ENCODE results near the gene CEP112.

CEP112 gene

GRCh38 chr17:66215529-66215911 lies 23.6 kb upstream of the CEP112 start:
- ChIA-PET CTCF (no interaction called here), POLR2A (interaction anchor here (1.0 kb wide), 1 partner anchor 28 kb away, joined by 3 read pairs; no protein-coding TSS in a partner anchor)

GRCh38 chr17:66214884-66215528 lies 23.1 kb upstream of the CEP112 start:
- DNase-seq (ENCODE audit: extremely low spot score) = no peak
- no peak for TF ChIP-seq FOXM1 (IDR thresholded peaks at IDR 0.05; ENCODE audit: borderline replicate concordance)
- TF ChIP-seq NFRKB (IDR thresholded peaks at IDR 0.05) = no peak
- no peak for TF ChIP-seq ELF4 (IDR thresholded peaks at IDR 0.05)
- TF ChIP-seq SP1 (IDR thresholded peaks at IDR 0.05) = no peak
- TF ChIP-seq SUZ12 (IDR thresholded peaks at IDR 0.05) = no peak
- no peak for TF ChIP-seq ARNT (IDR thresholded peaks at IDR 0.05)
- TF ChIP-seq L3MBTL2 (conservative IDR thresholded peaks at IDR 0.05) = no peak
- no peak for TF ChIP-seq PKNOX1 (IDR thresholded peaks at IDR 0.05)
- no peak for TF ChIP-seq ZNF384 (IDR thresholded peaks at IDR 0.05)
- no peak for TF ChIP-seq FOXK2 (IDR thresholded peaks at IDR 0.05)
- no peak for TF ChIP-seq HDGF (IDR thresholded peaks at IDR 0.05; ENCODE audit: borderline replicate concordance)
- no peak for TF ChIP-seq CTBP1 (IDR thresholded peaks at IDR 0.05; ENCODE audit: borderline replicate concordance)
- TF ChIP-seq BHLHE40 (IDR thresholded peaks at IDR 0.05; ENCODE audit: borderline replicate concordance) = no peak
- no peak for TF ChIP-seq FOXA1 (IDR thresholded peaks at IDR 0.05)
- no peak for TF ChIP-seq LEF1 (IDR thresholded peaks at IDR 0.05; ENCODE audit: borderline replicate concordance)
- TF ChIP-seq TARDBP (IDR thresholded peaks at IDR 0.05) = no peak
- POLR2A ChIA-PET = interaction anchor here (1.0 kb wide), 1 partner anchor 29 kb away, joined by 3 read pairs; no protein-coding TSS in a partner anchor
- CTCF ChIA-PET = interaction anchor here (0.6 kb wide), 1 partner anchor 351 kb away, joined by 3 read pairs; no protein-coding TSS in a partner anchor

More at GRCh38 chr17:66215529-66215911, 23.6 kb upstream of the CEP112 start:
- TF ChIP-seq LEF1 (IDR thresholded peaks at IDR 0.05; ENCODE audit: borderline replicate concordance) = no peak
- TF ChIP-seq NFRKB (IDR thresholded peaks at IDR 0.05) = no peak
- TF ChIP-seq HDGF (IDR thresholded peaks at IDR 0.05; ENCODE audit: borderline replicate concordance) = no peak
- TF ChIP-seq TARDBP (IDR thresholded peaks at IDR 0.05) = no peak
- TF ChIP-seq SP1 (IDR thresholded peaks at IDR 0.05) = no peak
- TF ChIP-seq BHLHE40 (IDR thresholded peaks at IDR 0.05; ENCODE audit: borderline replicate concordance) = no peak
- no peak for TF ChIP-seq FOXA1 (IDR thresholded peaks at IDR 0.05)
- no peak for TF ChIP-seq FOXK2 (IDR thresholded peaks at IDR 0.05)
- TF ChIP-seq SUZ12 (IDR thresholded peaks at IDR 0.05) = no peak
- no peak for TF ChIP-seq L3MBTL2 (conservative IDR thresholded peaks at IDR 0.05)
- TF ChIP-seq FOXM1 (IDR thresholded peaks at IDR 0.05; ENCODE audit: borderline replicate concordance) = no peak
- TF ChIP-seq ARNT (IDR thresholded peaks at IDR 0.05) = no peak
- TF ChIP-seq CTBP1 (IDR thresholded peaks at IDR 0.05; ENCODE audit: borderline replicate concordance) = no peak
- no peak for TF ChIP-seq PKNOX1 (IDR thresholded peaks at IDR 0.05)
- TF ChIP-seq ZNF384 (IDR thresholded peaks at IDR 0.05) = no peak
- no peak for TF ChIP-seq ELF4 (IDR thresholded peaks at IDR 0.05)
- DNase-seq (ENCODE audit: extremely low spot score) = no peak

GRCh38 chr17:66211047-66211810 lies 19.3 kb upstream of the CEP112 start:
- TF ChIP-seq LEF1 (IDR thresholded peaks at IDR 0.05; ENCODE audit: borderline replicate concordance) = no peak
- CTCF ChIA-PET = interaction anchor here (1.7 kb wide), 1 partner anchor 11 kb away, joined by 5 read pairs; no protein-coding TSS in a partner anchor
- POLR2A ChIA-PET = no interaction called here
- no peak for DNase-seq (ENCODE audit: extremely low spot score)

GRCh38 chr17:66210208-66210574 lies 18.3 kb upstream of the CEP112 start:
- no peak for TF ChIP-seq NFRKB (IDR thresholded peaks at IDR 0.05)
- no peak for TF ChIP-seq L3MBTL2 (conservative IDR thresholded peaks at IDR 0.05)
- TF ChIP-seq BHLHE40 (IDR thresholded peaks at IDR 0.05; ENCODE audit: borderline replicate concordance) = no peak
- no peak for TF ChIP-seq TARDBP (IDR thresholded peaks at IDR 0.05)
- no peak for TF ChIP-seq LEF1 (IDR thresholded peaks at IDR 0.05; ENCODE audit: borderline replicate concordance)
- TF ChIP-seq ZNF384 (IDR thresholded peaks at IDR 0.05) = no peak
- TF ChIP-seq ELF4 (IDR thresholded peaks at IDR 0.05) = no peak
- TF ChIP-seq SP1 (IDR thresholded peaks at IDR 0.05) = no peak
- no peak for TF ChIP-seq HDGF (IDR thresholded peaks at IDR 0.05; ENCODE audit: borderline replicate concordance)
- TF ChIP-seq SUZ12 (IDR thresholded peaks at IDR 0.05) = no peak
- no peak for TF ChIP-seq FOXK2 (IDR thresholded peaks at IDR 0.05)
- TF ChIP-seq FOXM1 (IDR thresholded peaks at IDR 0.05; ENCODE audit: borderline replicate concordance) = no peak
- no peak for TF ChIP-seq FOXA1 (IDR thresholded peaks at IDR 0.05)
- no peak for TF ChIP-seq CTBP1 (IDR thresholded peaks at IDR 0.05; ENCODE audit: borderline replicate concordance)
- no peak for TF ChIP-seq PKNOX1 (IDR thresholded peaks at IDR 0.05)
- no peak for TF ChIP-seq ARNT (IDR thresholded peaks at IDR 0.05)
- CTCF ChIA-PET = no interaction called here
- no peak for DNase-seq (ENCODE audit: extremely low spot score)
- POLR2A ChIA-PET = no interaction called here

- TF ChIP-seq HDGF (IDR thresholded peaks at IDR 0.05; ENCODE audit: borderline replicate concordance) = no peak
- no peak for TF ChIP-seq PKNOX1 (IDR thresholded peaks at IDR 0.05)
- no peak for TF ChIP-seq FOXK2 (IDR thresholded peaks at IDR 0.05)
- no peak for TF ChIP-seq FOXA1 (IDR thresholded peaks at IDR 0.05)
- TF ChIP-seq CTBP1 (IDR thresholded peaks at IDR 0.05; ENCODE audit: borderline replicate concordance) = no peak
- no peak for TF ChIP-seq L3MBTL2 (conservative IDR thresholded peaks at IDR 0.05)
- TF ChIP-seq FOXM1 (IDR thresholded peaks at IDR 0.05; ENCODE audit: borderline replicate concordance) = no peak
- TF ChIP-seq BHLHE40 (IDR thresholded peaks at IDR 0.05; ENCODE audit: borderline replicate concordance) = no peak
- TF ChIP-seq SP1 (IDR thresholded peaks at IDR 0.05) = no peak
- TF ChIP-seq ZNF384 (IDR thresholded peaks at IDR 0.05) = no peak
- TF ChIP-seq NFRKB (IDR thresholded peaks at IDR 0.05) = no peak
- ChIA-PET POLR2A (no interaction called here), CTCF (no interaction called here)
- DNase-seq (ENCODE audit: extremely low spot score) = no peak
These were observed 16.0 kb upstream of the CEP112 start for GRCh38 chr17:66207936-66208335.

All from HEK293T (cell line).